OCI-LY3 (cell line): ENCODE data around the gene SPRY4.
"Not testable (repeated sequence)": the region's sequence is repeated elsewhere in the genome, so short reads cannot be mapped to it uniquely, and the experiment has no call there.

ENCODE experiments used
- CTCF ChIP-seq: fragments of 200-600, 300-600 bp; sonication (generic); IDR thresholded peaks from 2 replicates; pipeline ENCODE4 v1.5.1; 2014; ENCODE audit warnings: antibody characterized with exemption, low read length, low read depth
- EZH2phosphoT487 ChIP-seq: fragments of 200-600 bp; shearing (Covaris generic); IDR thresholded peaks from 2 replicates; pipeline ENCODE4 v1.6.1; 2018; ENCODE audit warnings: antibody characterized with exemption, mixed run types, low read depth

GRCh38 chr5:142344915-142345314 is 20.1 kb upstream of the SPRY4 start:
- TF ChIP-seq CTCF, EZH2phosphoT487: not testable (repeated sequence)
